Embryonic facial prominence (tissue), 1 donor: ENCODE data around the gene MFAP4.

Experiments
- DNase-seq: peaks from one replicate; pipeline ENCODE4 v3.0.0-alpha.2; 2016; ENCODE audit errors: extremely low spot score

MFAP4 gene

GRCh38 chr17:19385521-19385983, 1.4 kb downstream of the MFAP4 start:
- DNase-seq = no peak

- DNase-seq = peak; percentile 75
Measured at GRCh38 chr17:19384723-19385391, 2.1 kb downstream of the MFAP4 start.

- DNase-seq = no peak
Measured at GRCh38 chr17:19383681-19384470, 3.1 kb downstream of the MFAP4 start.

GRCh38 chr17:19382531-19383444, 4.2 kb downstream of the MFAP4 start:
- DNase-seq = no peak

GRCh38 chr17:19381741-19382444, 5.1 kb downstream of the MFAP4 start:
- DNase-seq = no peak

GRCh38 chr17:19381361-19381740, 5.6 kb downstream of the MFAP4 start:
- no peak for DNase-seq

GRCh38 chr17:19380481-19381301, 6.3 kb downstream of the MFAP4 start:
- no peak for DNase-seq

GRCh38 chr17:19379361-19380065, 7.5 kb downstream of the MFAP4 start:
- no peak for DNase-seq

- no peak for DNase-seq
Measured at GRCh38 chr17:19378416-19379360, 8.3 kb downstream of the MFAP4 start, which contains the start of gene MAPK7. MAPK7 (plus strand) TSS chr17:19378498; CDS start chr17:19378901, 403 bp downstream.

- DNase-seq = peak; percentile 96
Measured at GRCh38 chr17:19377602-19378415, 9.2 kb downstream of the MFAP4 start.

- DNase-seq = no peak
Measured at GRCh38 chr17:19376811-19377210, 10.2 kb downstream of the MFAP4 start.

GRCh38 chr17:19375732-19376131, 11.3 kb downstream of the MFAP4 start:
- DNase-seq = no peak

GRCh38 chr17:19374136-19374535, 12.9 kb downstream of the MFAP4 start:
- no peak for DNase-seq

GRCh38 chr17:19372866-19373504, 14.0 kb downstream of the MFAP4 start:
- DNase-seq = no peak

GRCh38 chr17:19372439-19372838, 14.6 kb downstream of the MFAP4 start:
- no peak for DNase-seq

- no peak for DNase-seq
Measured at GRCh38 chr17:19372011-19372370, 15.0 kb downstream of the MFAP4 start.

- no peak for DNase-seq
Measured at GRCh38 chr17:19371259-19372010, 15.6 kb downstream of the MFAP4 start.
